Ramos (cell line): ENCODE results near the gene SFXN1.

Experiments
- in situ Hi-C: fragments of 300-500 bp; cut with MboI; formaldehyde crosslinking; loops from one replicate; pipeline ENCODE4 v1.14.3; 2022; ENCODE audit warnings: low sequenced_read_pairs; ENCODE audit not compliant: unreplicated experiment

Gene SFXN1

DNA sequence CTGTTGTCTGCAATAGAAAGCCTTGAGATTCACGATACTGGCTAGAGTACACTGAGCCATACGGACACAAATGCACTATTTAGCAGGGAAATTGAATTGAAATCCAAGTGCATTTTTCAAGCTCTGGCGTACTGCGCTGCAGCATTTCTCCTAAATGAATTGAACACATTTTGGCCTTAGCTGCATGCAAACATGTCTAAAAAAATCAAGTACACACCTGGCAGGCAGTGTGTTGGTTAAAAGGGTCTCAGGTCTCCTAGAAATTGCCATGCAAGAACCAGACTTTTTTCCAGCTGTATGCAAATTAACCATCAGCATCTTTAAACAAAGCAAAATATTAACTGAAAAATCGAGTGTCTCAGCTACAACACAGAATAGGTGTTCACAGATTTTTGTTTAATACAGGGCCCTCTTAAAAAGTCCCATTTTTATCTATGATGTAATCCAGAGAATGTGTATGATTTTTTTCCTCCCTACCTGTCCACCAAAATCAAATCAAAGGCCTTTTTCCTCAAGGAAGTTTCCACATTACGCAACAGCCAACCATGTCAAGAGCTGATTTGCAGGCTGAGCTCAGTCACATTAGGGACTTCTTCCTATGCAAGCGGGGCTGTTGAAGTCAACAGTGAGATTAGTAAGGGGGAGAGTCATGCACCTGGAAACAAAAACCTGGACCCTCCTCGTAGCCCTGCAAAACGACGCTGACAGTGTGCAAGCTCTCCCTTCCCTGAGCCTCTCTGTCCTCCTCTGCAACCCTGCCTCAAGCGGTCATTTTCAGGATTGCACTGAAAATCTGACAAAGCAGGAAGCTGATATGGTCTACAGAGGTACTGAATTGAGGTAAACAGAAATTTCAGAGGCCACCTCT is 14.1 kb upstream of the SFXN1 start:
- in situ Hi-C loops: no loop called here

DNA sequence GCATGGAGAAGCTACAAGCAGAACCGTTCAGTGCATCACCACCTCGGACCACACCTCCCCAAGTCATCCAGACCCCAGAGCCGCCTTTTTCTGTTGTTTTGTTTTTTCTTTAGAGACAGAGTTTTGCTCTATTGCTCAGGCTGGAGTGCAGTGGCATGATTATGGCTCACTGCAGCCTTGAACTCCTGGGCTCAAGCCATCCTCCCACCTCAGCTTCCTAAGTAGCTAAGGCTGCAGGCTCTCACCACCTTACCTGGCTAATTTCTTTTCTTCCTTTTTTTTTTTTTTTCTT is 13.5 kb upstream of the SFXN1 start:
- in situ Hi-C loops: no loop called here

DNA sequence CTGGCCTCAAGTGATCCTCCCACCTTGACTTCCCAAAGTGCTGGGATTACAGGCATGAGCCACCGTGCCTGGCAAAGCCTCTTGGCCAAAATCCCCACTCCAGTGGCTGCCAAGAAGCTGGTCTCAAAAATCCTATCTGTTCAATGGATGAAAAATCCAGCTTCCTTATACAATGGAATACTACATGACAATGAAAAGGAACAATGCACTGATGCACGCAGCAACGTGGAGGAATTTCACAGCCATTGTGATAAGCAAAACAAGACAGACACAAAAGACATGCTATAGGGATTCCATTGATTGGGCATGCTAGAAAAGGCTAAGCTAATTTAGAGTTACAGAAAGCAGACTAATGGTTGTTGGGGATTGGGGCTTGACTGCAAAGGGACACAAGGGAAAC is 13.1 kb upstream of the SFXN1 start:
- in situ Hi-C loops: no loop called here

DNA sequence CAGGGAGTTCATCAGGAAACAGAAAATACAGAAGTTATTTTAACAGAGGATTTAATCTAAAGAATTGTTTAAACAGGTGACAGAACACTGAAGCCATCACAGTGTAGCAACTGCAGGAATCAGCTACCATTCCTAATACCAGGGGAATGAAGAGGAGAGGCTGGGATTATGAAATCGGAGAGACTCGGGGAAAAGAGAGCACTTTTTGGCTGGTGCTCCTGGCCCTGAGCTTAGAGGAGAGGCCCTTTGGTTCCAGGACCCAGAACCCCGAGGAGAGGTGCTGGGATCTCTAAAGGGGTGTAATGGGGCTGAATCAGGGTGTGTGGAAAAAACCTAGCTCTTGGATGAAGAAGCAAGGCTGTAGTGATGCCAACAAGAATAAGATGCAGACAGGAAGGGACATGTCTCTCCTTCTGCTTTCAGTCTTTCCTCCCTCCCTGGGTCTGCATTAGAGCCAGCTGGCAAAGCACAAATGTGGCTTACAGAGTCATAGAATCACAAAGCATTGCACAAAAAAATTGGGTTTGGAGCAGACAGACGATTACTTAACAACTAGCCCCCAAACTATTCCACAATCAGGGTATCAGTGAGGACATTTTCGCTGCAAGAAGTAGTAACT is 11.6 kb upstream of the SFXN1 start:
- in situ Hi-C loops: no loop called here

DNA sequence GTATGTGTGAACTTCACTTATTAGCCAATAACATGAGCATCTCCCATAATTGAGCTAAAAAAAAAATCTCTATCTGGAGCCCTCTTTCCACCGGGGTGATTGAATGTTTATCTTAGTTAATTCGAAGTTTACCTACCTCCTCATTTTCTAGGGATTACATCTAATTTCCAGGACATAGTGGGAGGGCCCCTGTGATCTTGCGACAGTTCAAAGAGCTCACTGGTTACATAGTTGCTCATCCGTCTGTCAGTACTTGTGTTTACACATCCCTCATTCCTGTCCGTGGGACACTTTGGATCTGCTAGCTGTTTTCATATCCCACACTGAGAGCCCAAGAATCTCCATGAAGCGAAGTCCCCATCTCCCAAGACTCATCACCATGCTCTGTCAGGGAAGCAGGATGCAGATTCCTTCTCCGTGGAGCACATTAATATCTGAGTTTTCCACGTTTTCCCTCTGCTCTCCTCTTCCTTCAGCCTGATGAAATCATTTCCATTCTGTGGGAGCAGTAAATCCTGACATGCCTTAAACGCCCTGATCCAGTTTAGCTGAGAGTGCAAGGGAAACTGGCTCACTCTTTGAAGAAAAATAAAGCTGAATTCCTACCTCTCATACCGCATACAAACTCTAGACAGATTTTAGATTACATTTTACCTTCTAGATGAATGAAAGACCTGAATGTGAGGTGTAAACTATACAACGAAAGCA is 10.2 kb upstream of the SFXN1 start:
- in situ Hi-C loops: no loop called here

DNA sequence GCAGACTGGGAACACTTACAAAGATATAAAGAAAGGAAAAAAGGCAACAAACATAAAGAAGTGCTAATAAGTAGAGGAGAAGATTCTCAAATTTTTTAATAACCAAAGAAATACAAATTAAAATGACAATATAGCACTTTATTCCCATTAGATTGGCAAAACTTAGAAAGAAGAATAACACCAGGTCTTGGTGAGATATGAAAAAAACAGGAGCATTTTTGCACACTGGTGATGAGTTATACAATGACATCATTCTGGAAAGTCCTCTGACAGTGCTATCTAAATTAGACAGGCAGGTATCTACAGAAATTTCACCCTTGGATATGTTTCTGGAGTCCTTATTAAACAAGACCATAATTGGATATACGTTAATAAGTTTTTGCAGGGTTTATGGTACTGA is 9.5 kb upstream of the SFXN1 start:
- in situ Hi-C loops: no loop called here

DNA sequence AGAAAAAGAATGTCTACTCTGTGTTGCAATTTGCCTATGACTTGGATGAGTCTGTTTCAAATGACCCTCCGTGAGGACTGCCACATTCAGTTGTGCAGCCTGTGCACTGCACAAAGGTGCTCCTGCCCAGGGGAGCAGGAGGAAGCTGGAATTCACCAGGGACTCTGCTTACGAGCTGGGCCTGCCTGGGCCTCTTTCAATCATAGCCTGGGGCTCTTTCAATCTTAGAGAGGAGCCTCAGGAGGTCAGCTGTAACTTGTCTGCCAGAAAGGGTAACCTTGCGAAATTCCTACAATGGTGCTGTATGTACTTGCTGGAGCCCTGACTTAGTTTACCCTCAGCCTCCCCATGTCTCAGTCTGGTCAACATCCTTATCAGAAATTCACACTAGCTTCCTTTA is 8.4 kb upstream of the SFXN1 start:
- in situ Hi-C loops: no loop called here

DNA sequence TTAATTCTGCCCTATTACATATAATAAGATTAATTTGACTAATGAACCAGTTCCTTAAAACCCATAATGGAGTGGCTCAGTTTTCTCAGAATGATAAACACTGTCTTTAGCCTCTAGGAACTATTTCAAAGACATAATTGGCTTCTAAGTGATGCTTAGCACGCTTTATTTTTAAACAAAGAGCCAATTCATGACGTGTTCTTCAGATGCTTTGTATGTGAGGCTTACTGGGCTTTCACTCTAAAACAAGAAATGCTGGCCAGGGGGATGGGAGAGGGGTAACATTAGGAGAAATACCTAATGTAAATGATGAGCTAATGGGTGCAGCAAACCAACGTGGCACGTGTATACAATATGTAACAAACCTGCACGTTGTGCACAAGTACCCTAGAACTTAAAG is 7.6 kb upstream of the SFXN1 start:
- in situ Hi-C loops: no loop called here

DNA sequence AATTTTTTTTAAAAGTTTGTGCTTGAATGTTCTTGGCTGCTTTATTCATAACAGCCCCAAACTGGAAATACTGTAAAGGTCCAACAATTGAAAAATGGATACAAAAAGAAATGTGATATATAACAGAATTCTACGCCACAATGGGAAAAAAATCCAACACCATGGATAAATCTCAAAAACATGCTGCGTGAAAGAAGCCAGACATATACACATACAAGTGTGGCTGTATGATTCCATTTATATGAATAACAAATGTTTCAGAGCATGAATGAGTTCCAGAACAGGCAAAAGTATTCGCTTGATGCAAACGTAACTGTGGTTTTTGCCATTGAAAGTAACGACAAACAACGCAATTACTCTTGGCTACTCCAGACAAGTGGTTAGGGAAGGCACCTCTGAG is 7.2 kb upstream of the SFXN1 start:
- in situ Hi-C loops: no loop called here

DNA sequence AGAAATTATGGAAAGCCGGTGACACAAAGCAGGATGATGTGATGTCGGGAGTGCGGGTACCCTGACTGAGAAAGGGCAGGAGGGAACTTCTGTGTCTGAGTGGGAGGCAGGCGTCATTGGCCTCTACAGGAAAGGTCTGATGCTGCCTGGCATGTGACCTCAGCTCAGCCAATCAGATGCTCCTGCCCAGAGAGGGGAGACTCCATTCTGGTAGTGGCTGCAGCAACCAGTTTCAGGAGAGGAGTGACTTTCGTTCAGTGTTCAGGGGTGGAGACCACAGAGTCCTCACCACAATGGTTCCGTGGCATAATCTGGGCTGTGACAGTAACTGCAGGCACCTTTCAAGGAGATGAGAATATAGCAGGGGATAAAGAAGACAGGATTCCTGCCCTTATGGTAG is 6.7 kb upstream of the SFXN1 start:
- in situ Hi-C loops: no loop called here

DNA sequence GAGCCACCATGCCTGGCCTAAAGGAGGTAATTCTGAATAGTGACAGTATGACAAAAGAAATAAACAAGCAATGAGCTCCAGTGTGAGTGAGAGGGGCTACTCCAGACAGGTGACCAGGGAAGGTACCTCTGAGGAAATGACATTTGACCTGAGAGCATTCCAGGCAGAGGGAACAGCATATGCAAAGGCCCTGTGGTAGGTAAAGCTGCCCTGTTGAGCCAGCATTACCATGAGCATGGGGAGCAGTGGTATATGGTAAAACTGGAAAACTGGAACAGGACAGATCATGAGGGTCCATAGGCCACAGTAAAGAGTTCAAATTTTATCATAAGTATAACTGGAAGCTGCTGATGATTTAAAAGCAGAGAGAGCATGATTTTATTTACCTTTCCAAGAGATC is 6.0 kb upstream of the SFXN1 start:
- in situ Hi-C loops: no loop called here

DNA sequence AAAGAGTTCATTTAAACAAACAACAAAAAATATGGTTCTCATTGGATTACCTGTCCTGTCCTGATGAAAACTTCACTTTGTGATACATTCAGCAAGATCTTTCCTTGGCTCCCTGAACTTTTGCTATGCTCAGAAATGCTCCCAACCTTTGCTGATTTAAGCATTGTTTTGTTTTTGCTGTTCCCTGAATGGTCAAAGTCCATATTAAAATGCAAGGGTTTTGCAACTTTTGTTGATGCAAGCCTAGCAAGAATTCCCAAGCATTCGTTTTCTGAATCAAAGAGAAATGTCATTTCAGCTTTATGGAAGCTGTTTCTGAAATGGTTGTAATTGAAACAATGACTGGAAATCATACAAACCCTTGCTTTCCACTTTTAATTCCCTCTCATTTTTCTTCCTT is 3.1 kb upstream of the SFXN1 start:
- in situ Hi-C loops: no loop called here

DNA sequence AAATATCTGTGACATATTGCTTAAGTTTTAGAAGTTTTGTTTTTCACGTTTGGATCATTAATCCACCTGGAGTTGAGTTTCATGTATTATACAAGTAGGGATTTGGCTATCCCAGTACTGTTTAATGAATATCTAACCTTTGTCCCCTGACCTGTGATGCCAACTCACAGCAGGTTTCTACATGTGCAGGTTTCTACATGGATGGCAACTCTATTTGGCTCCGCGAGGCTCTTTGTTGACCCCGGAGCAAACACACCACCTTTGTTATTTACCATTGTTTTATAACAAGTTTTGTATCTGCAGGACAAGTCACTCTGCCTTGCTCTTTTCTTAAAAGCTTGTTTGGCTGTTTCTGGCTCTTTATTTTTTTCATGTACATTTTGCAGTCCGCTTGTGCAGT is 920 bp upstream of the SFXN1 start:
- in situ Hi-C loops: no loop called here

DNA sequence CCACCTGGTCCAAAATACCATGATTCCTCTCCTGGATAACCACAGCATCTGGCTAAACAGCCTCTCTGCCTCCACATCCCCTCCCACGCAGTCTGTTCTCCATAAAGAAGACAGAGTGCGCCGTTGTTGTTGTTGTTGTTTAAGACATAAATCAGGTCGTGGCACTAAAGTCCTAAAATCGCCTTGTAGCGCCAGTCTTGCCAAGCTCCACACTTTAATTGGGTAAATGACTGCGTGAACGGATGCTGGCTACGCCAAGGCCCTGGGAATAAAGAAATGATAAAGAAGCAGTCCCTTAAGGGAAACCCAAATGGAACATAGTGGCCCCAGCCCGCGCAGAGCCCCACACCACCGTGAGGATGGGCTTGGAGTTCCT is 364 bp upstream of the SFXN1 start:
- in situ Hi-C loops: no loop called here

DNA sequence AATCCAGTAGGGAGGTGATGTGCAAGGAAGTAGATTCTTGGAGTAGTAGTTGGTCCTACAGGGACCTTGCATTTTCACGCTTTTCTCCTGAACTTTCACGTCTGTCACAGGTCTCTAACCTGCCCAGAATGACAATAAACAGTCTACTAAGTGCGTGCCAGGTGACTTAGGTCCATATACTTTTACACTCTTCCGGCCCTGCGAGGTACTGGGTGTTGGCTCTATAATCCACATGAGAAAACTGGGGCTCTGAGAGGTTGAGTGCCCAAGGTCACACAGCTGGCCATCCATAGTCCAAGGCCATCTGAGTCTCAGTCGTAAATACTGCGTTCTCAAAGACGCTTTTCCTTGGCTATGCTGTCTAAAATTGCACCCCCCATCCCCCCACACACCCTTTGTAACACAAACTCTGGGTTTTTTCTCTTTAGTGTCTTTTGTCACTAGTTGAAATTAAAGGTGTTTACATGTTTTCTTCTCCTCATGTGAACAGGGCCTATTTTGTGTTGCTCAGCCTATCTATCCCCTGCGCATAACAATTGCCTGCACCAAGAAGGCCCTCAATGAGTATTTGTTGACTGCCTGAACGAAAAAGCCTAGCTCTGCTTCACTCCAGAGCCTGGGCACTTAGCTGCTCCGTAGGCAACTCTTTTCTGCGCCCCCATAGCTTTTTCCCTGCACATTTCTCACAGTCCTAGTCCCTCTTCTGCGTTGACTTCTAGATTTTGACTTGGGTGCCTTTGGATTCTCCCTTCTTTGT is 943 bp downstream of the SFXN1 start:
- in situ Hi-C loops: no loop called here

DNA sequence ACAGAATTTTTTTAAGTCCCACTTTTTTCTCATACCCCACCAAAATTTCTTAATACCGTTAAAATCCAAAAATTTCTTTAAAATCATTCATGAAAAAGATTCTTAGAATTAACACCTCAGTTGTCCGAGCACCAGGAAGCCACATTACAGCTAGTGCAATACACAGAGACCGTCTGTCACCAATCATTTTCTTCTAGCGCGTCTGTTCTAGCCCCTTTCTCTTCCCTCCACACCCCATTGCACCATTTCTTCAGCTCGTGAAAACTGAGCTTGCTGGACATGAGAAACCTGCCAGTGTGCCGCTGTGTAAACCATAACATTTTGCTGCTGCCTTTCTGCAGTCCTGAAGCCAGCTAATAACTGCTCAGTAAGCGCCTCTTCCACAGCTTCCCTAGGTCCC is 5.0 kb downstream of the SFXN1 start:
- in situ Hi-C loops: no loop called here

DNA sequence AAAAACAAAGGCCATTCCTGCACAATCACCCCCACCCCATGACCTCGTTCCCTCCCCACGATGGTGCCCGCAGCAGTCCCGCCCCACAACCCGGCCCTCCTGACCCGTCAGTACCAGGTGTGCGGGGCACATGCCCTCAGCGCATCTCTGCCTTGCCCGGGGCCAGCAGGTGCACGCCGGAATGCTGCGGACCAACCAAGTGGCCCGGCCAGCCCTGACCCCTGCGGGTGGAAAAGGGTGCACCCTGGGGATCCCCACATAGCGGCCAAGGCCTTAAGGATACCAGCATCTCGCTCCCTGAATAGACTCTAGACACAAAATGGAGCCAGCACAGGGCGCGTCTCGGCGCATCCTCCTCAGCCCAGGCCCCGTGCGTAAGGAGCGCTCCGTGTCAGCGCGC is 6.0 kb downstream of the SFXN1 start:
- in situ Hi-C loops: no loop called here

DNA sequence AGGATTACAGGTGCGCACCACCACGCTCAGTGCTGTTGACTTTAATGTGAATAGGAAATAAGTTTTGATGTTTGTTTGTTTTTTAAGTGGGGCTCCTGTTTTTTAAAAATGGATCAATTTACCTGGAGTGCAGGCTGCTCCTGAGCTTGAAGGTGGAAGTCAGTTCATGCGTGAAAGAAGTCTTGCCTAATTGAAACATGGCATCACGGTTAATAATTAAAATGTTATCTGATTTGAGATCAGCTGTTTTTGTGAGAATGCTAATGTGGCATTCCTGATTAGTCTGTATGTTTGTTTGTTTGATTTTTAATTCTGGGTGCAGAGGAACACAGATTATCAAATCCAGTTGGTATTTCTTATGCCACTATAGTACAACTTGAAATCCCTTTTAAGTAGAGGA is 6.5 kb downstream of the SFXN1 start:
- in situ Hi-C loops: no loop called here

DNA sequence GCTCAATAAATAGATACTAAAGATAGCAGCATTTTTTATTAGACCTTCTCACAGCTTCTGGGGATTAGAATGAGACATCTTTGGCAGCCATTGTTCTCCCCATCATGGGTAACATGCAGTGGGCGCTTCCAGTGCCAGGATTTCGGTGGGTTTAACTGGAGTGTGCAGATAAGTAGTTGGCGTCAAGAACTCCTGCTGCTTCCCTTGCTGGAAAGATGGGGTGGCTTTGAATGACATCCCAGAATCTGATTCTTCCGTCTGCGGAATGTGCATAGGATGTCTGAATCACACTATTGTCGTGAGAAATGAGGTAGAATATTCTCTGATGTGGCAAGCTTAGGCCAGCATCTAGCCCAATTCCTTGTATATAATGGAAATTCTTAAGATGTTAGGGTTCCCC is 7.3 kb downstream of the SFXN1 start:
- in situ Hi-C loops: no loop called here

DNA sequence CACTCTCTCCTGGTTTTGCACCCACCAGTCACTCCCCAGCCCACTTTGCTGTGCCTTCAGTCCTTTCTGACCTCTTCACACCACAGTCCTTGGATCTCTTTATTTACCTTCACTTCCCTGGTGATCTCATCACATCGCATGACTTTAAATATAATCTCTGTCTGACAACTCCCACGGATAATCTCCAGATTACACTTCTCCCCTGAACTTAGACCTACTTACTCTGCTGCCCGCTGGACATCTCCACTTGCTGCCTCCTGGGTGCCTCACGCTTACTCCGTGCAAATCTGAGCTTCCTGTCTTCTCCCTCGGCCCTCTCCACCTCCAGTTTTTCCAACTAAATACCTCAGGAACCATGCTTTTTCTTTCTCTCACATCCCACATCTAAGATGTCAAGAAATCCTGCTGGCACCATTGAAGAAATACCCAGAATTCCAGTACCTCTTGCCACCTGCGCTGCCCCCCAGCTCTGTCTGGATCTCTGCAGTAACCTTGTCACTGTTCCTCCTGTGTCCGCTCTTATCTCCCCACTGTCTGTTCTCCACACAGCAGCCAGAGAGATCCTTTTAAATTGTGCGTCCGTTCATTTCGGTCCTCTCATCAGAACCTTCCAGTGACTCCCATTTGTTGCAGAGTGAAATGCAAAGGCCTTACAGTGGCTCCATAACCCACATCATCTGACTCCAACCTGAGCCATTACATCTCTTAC is 9.3 kb downstream of the SFXN1 start:
- in situ Hi-C loops: no loop called here
